ENCODE measurements around the gene ANKS3.

GRCh38 chr16:4689864-4690704 is 44.0 kb downstream of the ANKS3 start:
- TF ChIP-seq CTCF (conservative IDR thresholded peaks at IDR 0.05; ENCODE audit: low read length) (no peak), EZH2phosphoT487 (IDR thresholded peaks at IDR 0.05; ENCODE audit: borderline replicate concordance, low read depth, low read length) (no peak)
